Upper lobe of left lung (tissue), 6 donors: ENCODE results near the gene PDCD2. TPM values are rescaled to one million over a fixed set of nuclear protein-coding genes. Genes with fewer than 3 reads are reported as not detected.
"Not testable (repeated sequence)": the region's sequence is repeated elsewhere in the genome, so short reads cannot be mapped to it uniquely, and the experiment has no call there.

Experiments used
- ATAC-seq, 2 donors: fragments of 200-7000 bp; cut with Tn5 transposase; one replicate each; pipeline ENCODE4 v1.9.1; 2022; ENCODE audit warnings: mild to moderate bottlenecking in 2 of 2, moderate library complexity in 2 of 2; ENCODE audit not compliant: low FRiP score in 2 of 2
- DNase-seq, 2 donors: peaks; one replicate each; pipeline ENCODE4 v3.0.0-alpha.2; 2019 to 2020
- H3K27ac ChIP-seq, 4 donors: fragments of 200-600 bp; sonication (generic); one replicate each; pipeline ENCODE4 v1.5.1; 2016 to 2019
- H3K27me3 ChIP-seq, 4 donors: fragments of 200-600 bp; sonication (generic); one replicate each; pipeline ENCODE4 v1.5.1; 2017 to 2019
- H3K36me3 ChIP-seq, 4 donors: fragments of 200-600 bp; sonication (generic); one replicate each; pipeline ENCODE4 v1.5.1; 2016 to 2019
- H3K4me1 ChIP-seq, 4 donors: fragments of 200-600 bp; sonication (generic); one replicate each; pipeline ENCODE4 v1.5.1; 2018 to 2019
- H3K4me3 ChIP-seq, 4 donors: fragments of 200-600 bp; sonication (generic); one replicate each; pipeline ENCODE4 v1.5.1; 2017 to 2019; ENCODE audit warnings: mild to moderate bottlenecking in 2 of 4, moderate library complexity in 1 of 4
- H3K9me3 ChIP-seq, 4 donors: fragments of 200-600 bp; sonication (generic); one replicate each; pipeline ENCODE4 v1.5.1; 2018 to 2019
- CTCF ChIP-seq, 6 experiments: fragments of 450-650 bp in 4 of 6; fragments of 200-600 bp in 2 of 6; sonication (generic) in 2 of 6; IDR thresholded peaks; one replicate each; pipeline ENCODE4 v1.5.1; 2016 to 2019; ENCODE audit warnings: antibody characterized with exemption in 6 of 6
- EP300 ChIP-seq, 4 donors: sonication (generic); formaldehyde crosslinking; IDR thresholded peaks; one replicate each; pipeline ENCODE4 v1.5.1; 2017; ENCODE audit warnings: antibody characterized with exemption in 4 of 4, control low read depth in 2 of 4
- POLR2A ChIP-seq, 4 donors: fragments of 450-650 bp; IDR thresholded peaks; one replicate each; pipeline ENCODE4 v1.5.1; 2016 to 2017; ENCODE audit warnings: antibody characterized with exemption in 4 of 4, mild to moderate bottlenecking in 2 of 4
- POLR2AphosphoS5 ChIP-seq, 2 donors: sonication (generic); formaldehyde crosslinking; IDR thresholded peaks; one replicate each; pipeline ENCODE4 v1.5.1; 2017; ENCODE audit warnings: antibody characterized with exemption in 2 of 2
- WGBS, 2 donors: methylation state at CpG; one replicate each; pipeline ENCODE4 v1.1.5; 2017 to 2018; 5-methylcytosine and 5-hydroxymethylcytosine counted together
- total RNA-seq, 6 donors: library from RNA; depleted of rRNA in 4 of 6; stranded (reverse); fragments of >200 nt in 4 of 6; gene quantifications; one replicate each; pipeline versions ENCODE4 v1.1.0 to v1.2.1, GENCODE V29; 2016 to 2021
- donor health status: DM: no; HTN: no; CAD: no; lungs with moderate emphysema.
- donor health status: DM: no; HTN: yes; CAD: no; lungs with severe emphysema.

The PDCD2 gene
- 10 to 100 TPM; 24.9 to 54.9 (median 45.8) TPM for total RNA-seq

- TF ChIP-seq CTCF (IDR thresholded peaks at IDR 0.05) (peak in 3 of 6 experiments; percentile 11 to 27 (median 11)), POLR2AphosphoS5 (IDR thresholded peaks at IDR 0.05) (peak; percentile 80 to 84), POLR2A (IDR thresholded peaks at IDR 0.05) (peak in 3 of 4 donors; percentile 10 to 83 (median 78)), EP300 (IDR thresholded peaks at IDR 0.05) (peak in 2 of 4 donors; percentile 64 to 72)
- H3K4me1 ChIP-seq: peaks cover 13 to 20% (median 15%) of the 10 kb centered on the region in 4 donors
- no peaks in the 10 kb centered on the region for H3K27me3 ChIP-seq
- H3K36me3 ChIP-seq: peaks cover 0 to 34% (median 15%) of the 10 kb centered on the region in 4 donors
- peak within 1 kb of the TSS; percentile 68 to 96 (median 83) for H3K4me3 ChIP-seq
- peak within 1 kb of the TSS; percentile 82 to 98 (median 91) for H3K27ac ChIP-seq
- ATAC-seq (peak; percentile 98 to 99), DNase-seq (peak; percentile 96 to 97)
- 0 to 1% methylated on average over 1 to 47 of the region's 81 CpGs for WGBS, 2 donors
- no peaks in the 10 kb centered on the region for H3K9me3 ChIP-seq
Measured at GRCh38 chr6:170584181-170584953, at the start of gene PDCD2. TSS of gene PDCD2 (minus strand) at chr6:170584637. CDS start at chr6:170584581, 56 bp downstream.

GRCh38 chr6:170616020-170616554 is 31.6 kb upstream of the PDCD2 start:
- H3K9me3 ChIP-seq, H3K27me3 ChIP-seq, H3K4me3 ChIP-seq, DNase-seq, H3K27ac ChIP-seq, H3K4me1 ChIP-seq, ATAC-seq, H3K36me3 ChIP-seq: not testable (repeated sequence)
- WGBS, 2 donors: no CpG with 5 or more reads among the region's 1 CpG

- not testable (repeated sequence) for H3K9me3 ChIP-seq, H3K27ac ChIP-seq, H3K36me3 ChIP-seq, H3K4me1 ChIP-seq, H3K27me3 ChIP-seq, H3K4me3 ChIP-seq
- DNase-seq (peak in 1 of 2 donors; percentile 84), ATAC-seq (peak; percentile 71 to 94)
- 1 to 3% methylated on average over 11 to 31 of the region's 55 CpGs for WGBS, 2 donors
Measured at GRCh38 chr6:170612256-170612804, 27.9 kb upstream of the PDCD2 start.

- WGBS, 2 donors: 79 to 85% methylated on average over 8 of the region's 8 CpGs
- not testable (repeated sequence) for H3K27me3 ChIP-seq, ATAC-seq
Measured at GRCh38 chr6:170609225-170609624, 24.8 kb upstream of the PDCD2 start.

GRCh38 chr6:170605574-170606259 is 21.3 kb upstream of the PDCD2 start:
- no peak for ATAC-seq
- no peaks in the 10 kb centered on the region for H3K27me3 ChIP-seq
- H3K4me1 ChIP-seq: no peaks in the 10 kb centered on the region
- H3K9me3 ChIP-seq: no peaks in the 10 kb centered on the region
- no peaks in the 10 kb centered on the region for H3K36me3 ChIP-seq
- WGBS, 2 donors: 57 to 62% methylated on average over 6 of the region's 6 CpGs
- no peak for TF ChIP-seq POLR2A (IDR thresholded peaks at IDR 0.05)
- TF ChIP-seq EP300 (IDR thresholded peaks at IDR 0.05): no peak
- no peak for TF ChIP-seq POLR2AphosphoS5 (IDR thresholded peaks at IDR 0.05)
- no peak for TF ChIP-seq CTCF (IDR thresholded peaks at IDR 0.05)
- no peak overlapping the region for H3K4me3 ChIP-seq
- DNase-seq: no peak
- H3K27ac ChIP-seq: no peak overlapping the region

More at GRCh38 chr6:170609225-170609624, 24.8 kb upstream of the PDCD2 start:
- H3K4me1 ChIP-seq, DNase-seq, H3K27ac ChIP-seq, H3K4me3 ChIP-seq, H3K9me3 ChIP-seq, H3K36me3 ChIP-seq: not testable (repeated sequence)

- DNase-seq (no peak), ATAC-seq (no peak)
- Histone ChIP-seq H3K27me3 (no peaks in the 10 kb centered on the region), H3K36me3 (no peaks in the 10 kb centered on the region), H3K27ac (no peak overlapping the region), H3K4me3 (no peak overlapping the region), H3K9me3 (peaks cover 0 to 3% (median 0%) of the 10 kb centered on the region in 4 donors), H3K4me1 (no peaks in the 10 kb centered on the region)
- no peak for TF ChIP-seq POLR2A (IDR thresholded peaks at IDR 0.05)
- TF ChIP-seq EP300 (IDR thresholded peaks at IDR 0.05): no peak
- no peak for TF ChIP-seq CTCF (IDR thresholded peaks at IDR 0.05)
- TF ChIP-seq POLR2AphosphoS5 (IDR thresholded peaks at IDR 0.05): no peak
Measured at GRCh38 chr6:170597278-170597677, 12.8 kb upstream of the PDCD2 start.
